ENCODE data around the gene TLX2.

The TLX2 gene

DNA sequence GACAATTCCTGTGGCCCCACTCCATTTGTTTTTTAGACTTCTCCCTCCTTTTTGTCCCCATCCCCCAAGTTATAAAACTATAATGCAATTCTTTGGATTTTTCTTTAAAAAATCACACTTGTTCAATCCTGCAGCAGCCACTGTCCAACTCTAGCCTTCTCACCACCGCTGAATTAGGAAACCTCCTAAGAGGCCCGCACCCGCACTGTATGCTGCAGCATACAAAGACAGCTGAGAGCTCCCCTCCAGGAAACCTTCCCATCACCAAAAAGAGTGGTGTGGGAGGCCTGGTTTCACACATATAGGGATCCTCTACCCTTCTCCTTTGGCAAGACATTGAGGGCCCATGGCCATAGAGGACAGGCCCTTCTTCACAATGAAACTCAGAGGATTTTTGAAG is 9.7 kb upstream of the TLX2 start:
- TF ChIP-seq, protein P1, sequence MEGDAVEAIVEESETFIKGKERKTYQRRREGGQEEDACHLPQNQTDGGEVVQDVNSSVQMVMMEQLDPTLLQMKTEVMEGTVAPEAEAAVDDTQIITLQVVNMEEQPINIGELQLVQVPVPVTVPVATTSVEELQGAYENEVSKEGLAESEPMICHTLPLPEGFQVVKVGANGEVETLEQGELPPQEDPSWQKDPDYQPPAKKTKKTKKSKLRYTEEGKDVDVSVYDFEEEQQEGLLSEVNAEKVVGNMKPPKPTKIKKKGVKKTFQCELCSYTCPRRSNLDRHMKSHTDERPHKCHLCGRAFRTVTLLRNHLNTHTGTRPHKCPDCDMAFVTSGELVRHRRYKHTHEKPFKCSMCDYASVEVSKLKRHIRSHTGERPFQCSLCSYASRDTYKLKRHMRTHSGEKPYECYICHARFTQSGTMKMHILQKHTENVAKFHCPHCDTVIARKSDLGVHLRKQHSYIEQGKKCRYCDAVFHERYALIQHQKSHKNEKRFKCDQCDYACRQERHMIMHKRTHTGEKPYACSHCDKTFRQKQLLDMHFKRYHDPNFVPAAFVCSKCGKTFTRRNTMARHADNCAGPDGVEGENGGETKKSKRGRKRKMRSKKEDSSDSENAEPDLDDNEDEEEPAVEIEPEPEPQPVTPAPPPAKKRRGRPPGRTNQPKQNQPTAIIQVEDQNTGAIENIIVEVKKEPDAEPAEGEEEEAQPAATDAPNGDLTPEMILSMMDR (IDR thresholded peaks at IDR 0.05): no peak

DNA sequence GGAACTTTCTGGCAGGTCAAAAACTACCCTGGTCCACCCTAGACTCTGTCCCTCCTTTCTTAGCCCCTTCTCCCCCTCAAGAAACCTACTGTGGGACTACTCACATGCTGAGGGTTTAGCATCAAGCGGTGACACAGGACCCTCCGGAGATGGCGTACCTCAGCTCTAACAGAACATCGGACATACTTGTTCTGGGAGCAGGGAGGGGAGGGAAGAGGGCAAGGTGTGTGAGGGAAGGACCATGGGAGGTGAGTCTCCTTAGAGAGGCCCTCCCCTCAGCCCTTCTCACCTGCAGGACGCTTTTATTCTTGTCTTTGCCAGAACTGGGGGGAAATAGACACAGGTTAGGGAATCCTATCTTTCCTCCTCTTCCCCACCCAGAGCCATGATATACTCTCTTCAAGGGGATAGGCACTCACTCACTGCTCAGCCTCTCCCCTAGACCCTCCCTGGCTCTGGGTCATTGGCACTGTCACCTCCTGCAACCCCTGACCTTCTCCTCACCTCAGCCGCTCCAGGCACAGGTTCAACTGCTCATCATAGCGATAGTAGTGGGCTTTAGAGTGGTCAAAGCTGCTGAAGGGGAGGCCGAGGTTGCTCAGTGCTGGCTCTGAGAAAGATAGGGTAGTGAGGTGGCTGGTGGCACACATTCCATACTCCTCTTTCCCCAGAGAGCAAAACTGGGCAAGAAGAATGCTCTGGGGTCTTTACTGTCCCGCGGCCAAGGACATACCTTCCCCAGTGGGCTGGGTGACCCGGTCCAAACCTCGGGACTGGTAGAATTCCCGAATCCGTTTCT is 8.6 kb upstream of the TLX2 start:
- TF ChIP-seq, protein P1 (IDR thresholded peaks at IDR 0.05): no peak

DNA sequence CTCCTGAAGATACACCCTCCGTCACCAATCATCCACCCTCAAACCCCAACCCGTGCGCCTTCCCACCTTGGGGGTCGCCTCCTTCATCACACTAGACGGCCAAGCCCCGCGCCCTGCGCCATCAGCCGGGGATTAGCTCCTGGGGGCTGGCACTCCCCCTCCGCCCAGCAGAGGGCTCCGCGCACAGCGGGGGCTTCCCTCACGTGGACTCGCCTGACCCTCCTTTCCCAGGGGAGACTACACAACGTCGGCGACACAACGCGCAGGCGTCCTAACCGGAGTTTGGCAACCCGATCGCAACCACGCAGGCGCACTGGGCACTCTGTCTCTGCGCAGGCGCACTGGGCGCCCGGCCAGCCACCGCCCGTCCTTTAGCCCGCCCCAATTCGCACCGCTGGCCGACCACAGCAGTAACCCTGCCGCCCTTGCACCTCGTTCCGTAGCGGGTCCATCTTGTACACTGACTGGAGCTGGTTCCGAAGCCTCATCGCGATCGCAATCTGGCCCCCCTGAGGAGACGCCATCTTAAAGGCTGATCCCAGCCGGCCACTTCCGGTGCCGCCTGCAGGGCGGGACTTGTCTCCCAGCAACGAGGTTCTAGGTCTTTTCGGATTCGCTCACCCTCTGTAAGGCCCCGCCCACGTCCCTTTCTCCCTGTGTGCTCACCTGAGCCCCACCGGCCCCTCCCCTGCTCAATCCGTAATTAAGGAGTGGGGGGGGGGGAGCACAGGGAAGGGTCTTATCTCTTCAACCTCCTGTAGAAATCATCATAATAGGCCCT is 6.9 kb upstream of the TLX2 start, which contains the start of gene PCGF1:
PCGF1 (minus strand) TSS at position 551 of the 781 bp plus-strand sequence; CDS start at position 524, 27 bp downstream.
- TF ChIP-seq, protein P1 (IDR thresholded peaks at IDR 0.05): no peak

DNA sequence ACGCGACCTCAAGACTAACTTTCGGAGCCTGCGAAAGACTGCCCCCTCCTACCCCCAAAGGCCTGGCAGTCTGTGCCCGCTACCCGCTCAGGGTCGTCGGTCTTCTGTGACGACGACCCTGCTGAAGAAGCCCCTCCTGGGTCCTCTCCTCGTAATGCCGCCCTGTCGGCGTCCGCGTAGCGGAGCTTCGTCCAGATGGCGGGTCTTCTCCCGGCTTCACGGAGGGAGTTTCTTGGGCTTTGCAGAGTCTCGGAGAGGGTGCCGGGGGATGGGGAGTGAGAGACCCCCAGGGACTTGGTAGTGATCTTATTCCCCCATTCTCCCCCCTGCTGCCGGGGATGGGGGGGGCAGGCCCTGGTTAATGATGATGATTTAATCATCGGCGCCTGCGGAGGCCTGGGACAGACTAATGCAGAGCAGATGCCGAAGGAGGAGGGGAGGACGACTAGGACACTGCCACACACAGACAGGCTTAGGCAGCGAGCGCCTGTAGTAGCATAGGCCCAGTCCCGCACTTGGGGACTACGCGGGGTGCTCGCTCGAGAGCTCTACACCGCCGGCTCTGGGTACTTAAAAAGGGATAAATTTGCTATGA is 6.2 kb upstream of the TLX2 start:
- TF ChIP-seq, protein P1 (IDR thresholded peaks at IDR 0.05): no peak

DNA sequence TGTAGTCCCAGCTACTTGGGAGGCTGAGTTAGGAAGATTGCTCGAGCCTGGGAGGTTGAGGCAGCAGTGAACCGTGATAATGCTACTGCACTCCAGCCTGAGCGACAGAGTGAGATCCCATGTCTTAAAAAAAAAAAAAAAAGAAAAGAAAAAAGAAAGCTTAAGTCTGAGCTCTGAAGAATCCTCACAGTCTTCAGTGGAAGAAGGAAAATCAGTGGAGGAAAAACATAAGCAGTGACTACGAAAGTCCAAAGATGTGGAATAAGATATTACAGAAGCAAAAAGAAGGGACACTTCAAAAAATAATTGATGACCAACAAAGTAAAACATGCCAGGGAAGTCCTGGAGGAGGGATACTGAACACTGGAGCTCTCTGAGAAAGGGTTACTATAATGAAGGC is 4.0 kb upstream of the TLX2 start:
- TF ChIP-seq, protein P1 (IDR thresholded peaks at IDR 0.05): no peak

DNA sequence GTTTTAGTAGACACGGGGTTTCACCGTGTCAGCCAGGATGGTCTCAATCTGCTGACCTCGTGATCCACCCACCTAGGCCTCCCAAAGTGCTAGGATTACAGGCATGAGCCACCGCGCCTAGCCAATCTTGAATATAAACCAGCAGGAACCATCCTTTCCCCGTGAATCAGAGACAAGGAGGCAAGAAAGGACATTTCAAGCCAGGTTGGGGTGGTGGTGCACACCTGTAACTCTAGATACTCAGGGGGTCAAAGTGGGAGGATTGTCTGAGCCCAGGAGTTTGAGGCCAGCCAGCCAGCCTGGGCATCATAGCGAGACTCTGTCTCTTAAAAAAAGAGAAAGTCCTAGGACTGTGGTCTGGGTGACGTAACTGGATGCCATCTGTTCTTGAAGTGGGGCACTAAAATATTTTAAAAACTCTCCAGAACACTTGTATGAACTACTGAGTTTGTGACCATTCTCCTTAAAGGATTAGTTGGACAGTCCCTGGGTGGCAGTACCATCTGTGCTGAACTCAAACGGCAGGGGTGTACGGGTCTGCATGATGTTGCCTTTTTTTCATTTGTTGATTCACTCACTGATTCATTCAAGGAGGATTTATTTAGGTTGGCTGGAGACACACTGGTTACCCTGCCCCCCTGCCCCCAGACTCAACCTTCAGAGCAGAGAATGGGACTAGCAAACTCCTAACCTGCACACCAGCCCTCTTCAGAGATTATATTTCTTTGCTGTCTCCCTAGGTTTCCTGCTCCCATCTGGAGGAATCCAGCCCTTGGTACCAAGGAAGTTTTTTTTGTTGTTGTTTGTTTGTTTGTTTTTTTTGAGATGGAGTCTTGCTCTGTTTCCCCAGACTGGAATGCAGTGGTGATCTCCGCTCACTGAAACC is 2.9 kb upstream of the TLX2 start:
- TF ChIP-seq, protein P1 (IDR thresholded peaks at IDR 0.05): no peak

Measured in LNCAP (cell line).